Stimulated activated CD4-positive, alpha-beta T cell treated with anti-CD3 and anti-CD28 coated beads, Interleukin-4, amount 100 ng/mL, for 24 hours (primary cell): ENCODE measurements around the gene CROCC2.

ENCODE experiments used
- DNase-seq: peaks from one replicate; pipeline ENCODE4 v3.0.0-alpha.2; 2020

Gene CROCC2

DNA sequence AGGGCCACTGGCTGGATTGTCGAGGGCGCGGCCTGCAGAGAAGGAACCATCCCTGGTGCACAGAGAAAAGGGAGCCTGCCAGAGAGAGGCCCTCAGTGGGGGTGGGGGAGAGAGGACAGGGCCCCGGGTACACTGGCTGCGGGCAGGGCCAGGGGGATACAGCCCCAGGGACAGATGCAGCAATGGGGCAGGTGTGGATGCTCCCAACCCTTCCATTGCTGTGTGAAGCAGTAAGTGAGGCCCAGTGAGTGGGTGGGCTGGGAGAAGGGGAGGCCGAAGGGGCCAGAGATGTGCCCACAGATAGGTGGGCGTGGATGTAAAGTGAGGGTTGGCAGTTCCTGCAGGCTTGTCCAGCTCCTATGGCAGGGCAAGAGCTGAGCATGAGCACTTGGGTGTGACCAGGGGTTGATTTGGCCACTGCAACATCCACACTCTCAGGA is 30.1 kb upstream of the CROCC2 start:
- no peak for DNase-seq

GRCh38 chr2:240876475-240877251 is 29.5 kb upstream of the CROCC2 start:
- no peak for DNase-seq

- no peak for DNase-seq
These were observed 28.4 kb upstream of the CROCC2 start for GRCh38 chr2:240877460-240878340.

- no peak for DNase-seq
These were observed 27.7 kb upstream of the CROCC2 start for GRCh38 chr2:240878341-240878936.

- no peak for DNase-seq
These were observed 27.0 kb upstream of the CROCC2 start for GRCh38 chr2:240879105-240879504.

GRCh38 chr2:240881913-240882312 is 24.2 kb upstream of the CROCC2 start:
- no peak for DNase-seq

- no peak for DNase-seq
These were observed 21.9 kb upstream of the CROCC2 start for GRCh38 chr2:240884221-240884620.

- DNase-seq, result no peak
These were observed 21.4 kb upstream of the CROCC2 start for GRCh38 chr2:240884745-240885144.

DNA sequence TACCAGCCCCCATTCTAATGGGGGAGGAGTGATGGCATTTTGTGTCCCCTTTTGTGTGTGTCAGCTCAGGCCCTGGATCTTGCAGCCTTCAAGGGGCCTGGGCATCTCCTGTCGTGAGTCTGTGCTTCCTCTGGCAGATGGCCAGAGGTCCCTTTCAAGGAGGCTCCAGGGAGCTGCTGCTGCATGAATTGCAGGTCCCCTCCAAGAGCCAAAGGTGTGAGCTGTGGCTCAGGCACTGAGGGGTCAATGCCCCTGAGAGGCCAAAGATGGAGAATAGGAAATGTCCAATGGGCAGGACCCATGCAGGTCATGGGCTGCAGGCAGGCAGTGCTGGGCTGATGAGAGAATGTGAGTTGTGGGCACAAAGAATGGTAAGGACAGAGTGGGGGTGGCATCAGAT is 20.6 kb upstream of the CROCC2 start:
- DNase-seq, result no peak

- no peak for DNase-seq
These were observed 20.0 kb upstream of the CROCC2 start for GRCh38 chr2:240886023-240886565.

GRCh38 chr2:240886678-240887609 is 19.2 kb upstream of the CROCC2 start:
- DNase-seq, result no peak

- no peak for DNase-seq
These were observed 18.5 kb upstream of the CROCC2 start for GRCh38 chr2:240887631-240888030.

DNA sequence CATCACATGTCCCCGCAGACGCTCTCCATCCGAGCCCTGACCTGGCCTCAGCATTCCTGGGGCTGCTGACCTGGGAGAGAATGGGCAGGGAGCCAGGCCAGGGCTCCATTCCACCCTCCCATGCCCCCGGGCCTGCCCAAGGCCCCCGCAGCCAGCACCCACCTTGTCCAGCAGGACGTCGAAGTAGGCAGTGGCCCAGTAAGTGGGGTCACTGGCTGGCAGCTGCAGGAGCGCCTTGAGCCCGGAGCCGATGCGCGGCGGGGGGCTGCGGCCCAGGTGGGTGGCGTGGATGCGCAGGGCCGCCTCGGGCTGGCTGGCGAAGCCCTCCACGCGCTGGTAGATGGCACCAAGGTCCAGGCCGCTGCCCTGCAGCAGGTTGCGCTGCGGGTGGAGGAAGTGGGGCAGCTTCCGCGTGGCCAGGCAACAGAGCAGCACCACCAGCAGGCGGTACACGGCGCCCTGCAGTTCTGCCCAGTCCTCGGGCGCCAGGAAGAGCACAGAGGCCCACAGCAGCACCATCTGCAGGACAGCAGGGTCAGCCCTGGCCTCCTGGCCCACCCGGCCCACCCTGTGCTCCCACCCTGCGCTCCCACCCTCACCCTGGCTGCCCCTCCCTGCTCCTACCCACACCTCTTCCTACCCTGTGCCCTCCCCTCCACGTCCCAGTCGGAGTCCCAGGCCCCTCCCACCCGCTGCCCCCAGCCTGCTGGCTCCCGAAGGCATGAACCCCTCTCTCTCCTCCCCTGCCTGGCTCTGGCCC is 17.8 kb upstream of the CROCC2 start:
- no peak for DNase-seq

- DNase-seq, result no peak
These were observed 17.1 kb upstream of the CROCC2 start for GRCh38 chr2:240888890-240889573.

GRCh38 chr2:240889601-240890560 is 16.3 kb upstream of the CROCC2 start:
- no peak for DNase-seq

GRCh38 chr2:240890691-240891090 is 15.4 kb upstream of the CROCC2 start:
- DNase-seq, result no peak

DNA sequence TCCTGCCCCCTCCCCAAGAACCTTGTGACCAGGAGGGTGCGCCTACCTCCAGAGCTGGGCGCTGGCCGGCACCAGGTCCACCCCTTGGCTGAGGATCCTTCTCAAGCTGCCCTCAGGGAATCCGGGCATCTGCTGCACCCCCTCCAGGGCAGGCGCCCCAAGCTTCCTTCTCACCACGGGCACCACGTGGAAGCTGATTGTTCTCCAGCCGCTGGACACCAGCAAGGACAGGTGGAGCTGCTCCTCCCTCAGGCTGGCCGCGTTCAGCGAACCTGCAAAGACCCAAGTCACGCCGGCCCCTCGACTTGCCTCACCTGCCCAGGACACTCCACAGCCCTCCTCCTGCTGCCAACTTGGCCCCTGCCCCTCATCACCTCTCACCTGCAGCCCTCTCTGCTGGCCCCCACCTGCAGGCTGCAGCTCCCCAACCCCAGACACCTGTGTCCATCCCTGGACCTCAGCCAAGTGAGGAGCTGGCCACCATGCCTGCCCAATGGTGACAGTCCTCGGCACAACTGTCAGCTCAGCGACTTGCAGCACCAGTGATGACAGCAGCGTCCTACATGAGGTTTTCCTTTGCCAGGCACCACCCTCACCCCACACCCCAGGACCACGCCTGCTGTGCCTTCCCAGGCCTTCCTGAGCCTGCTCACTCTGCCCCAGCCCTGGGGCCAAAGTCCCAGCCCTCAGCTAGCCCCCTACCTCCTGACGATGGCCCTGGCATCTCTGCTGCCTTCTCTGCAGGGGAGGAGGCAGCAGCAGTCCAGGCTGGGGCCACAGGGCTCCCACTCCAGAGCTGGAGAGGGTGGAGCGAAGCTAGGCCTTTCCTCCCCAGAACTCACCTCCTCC is 14.4 kb upstream of the CROCC2 start:
- DNase-seq, result no peak

- DNase-seq, result no peak
These were observed 13.8 kb upstream of the CROCC2 start for GRCh38 chr2:240892356-240892755.

- no peak for DNase-seq
These were observed 13.2 kb upstream of the CROCC2 start for GRCh38 chr2:240892925-240893324.
